IMR-90 (cell line): ENCODE measurements around the gene IGF1R. TPM values are rescaled to one million over a fixed set of nuclear protein-coding genes. Genes with fewer than 3 reads are reported as not detected.

Experiments
- ATAC-seq: fragments of 200-7000 bp; cut with Tn5 transposase; 2 replicates; pipeline ENCODE4 v1.9.1; 2020; ENCODE audit warnings: low read depth, mild to moderate bottlenecking, moderate library complexity
- BruUV-seq: library from RNA; stranded (reverse); fragments of 400-500 nt; replicated peaks from 2 replicates; lab custom pipeline; 2021; lab: Mats Ljungman, UMichigan
- CTCF ChIA-PET: fragments of 300-600 bp; formaldehyde crosslinking; extraction: SDS; loops from one replicate; lab custom pipeline; 2021; ENCODE audit warnings: antibody characterized with exemption; lab: Yijun Ruan, JAX
- POLR2A ChIA-PET: fragments of 300-600 bp; sonication (Branson Sonifier 250); formaldehyde crosslinking; loops from one replicate; lab custom pipeline; 2022; ENCODE audit warnings: antibody characterized with exemption; ENCODE audit not compliant: unreplicated experiment; lab: Charles Lee
- DNase-seq: peaks from one replicate; pipeline ENCODE4 v3.0.0; 2013
- H2AFZ ChIP-seq: replicated peaks from 2 replicates; pipeline ENCODE3; 2013; ENCODE audit warnings: low read length, mild to moderate bottlenecking; ENCODE audit not compliant: poor library complexity
- H2AK5ac ChIP-seq: 2 replicates; pipeline ENCODE4 v1.6.1; 2013; ENCODE audit warnings: low read depth, low read length, inconsistent platforms
- H2AK9ac ChIP-seq: replicated peaks from 2 replicates; pipeline ENCODE3; 2013; ENCODE audit warnings: mild to moderate bottlenecking, low read depth, low read length, moderate library complexity; ENCODE audit not compliant: poor library complexity
- H2BK120ac ChIP-seq: 2 replicates; pipeline ENCODE4 v1.6.1; 2013; ENCODE audit warnings: low read depth, low read length, inconsistent platforms
- H2BK15ac ChIP-seq: 3 replicates; pipeline ENCODE4 v1.6.1; 2013; ENCODE audit warnings: low read depth, low read length, inconsistent platforms
- H2BK20ac ChIP-seq: 2 replicates; pipeline ENCODE4 v1.6.1; 2013; ENCODE audit warnings: low read depth, mild to moderate bottlenecking, inconsistent platforms, low read length, moderate library complexity
- H2BK5ac ChIP-seq: 2 replicates; pipeline ENCODE4 v1.6.1; 2013; ENCODE audit warnings: mild to moderate bottlenecking, low read depth, low read length, inconsistent platforms; ENCODE audit not compliant: poor library complexity, severe bottlenecking
- H3K14ac ChIP-seq: replicated peaks from 2 replicates; pipeline ENCODE4 v1.6.1; 2013; ENCODE audit warnings: low read depth, low read length, inconsistent platforms
- H3K18ac ChIP-seq: 2 replicates; pipeline ENCODE4 v1.6.1; 2013; ENCODE audit warnings: low read depth, low read length, control low read depth
- H3K23ac ChIP-seq: 2 replicates; pipeline ENCODE4 v1.6.1; 2013; ENCODE audit warnings: low read depth, low read length, inconsistent platforms
- H3K27ac ChIP-seq: 2 replicates; pipeline ENCODE4 v1.5.1; 2013; ENCODE audit warnings: mild to moderate bottlenecking, control low read depth, low read length; ENCODE audit not compliant: insufficient read depth
- H3K27me3 ChIP-seq: 2 replicates; pipeline ENCODE4 v1.6.1; 2013; ENCODE audit warnings: low read length; ENCODE audit not compliant: control insufficient read depth, insufficient read depth
- H3K36me3 ChIP-seq: 2 replicates; pipeline ENCODE4 v1.6.1; 2013; ENCODE audit warnings: low read length, mixed read lengths; ENCODE audit not compliant: control insufficient read depth, insufficient read depth
- H3K4ac ChIP-seq: 2 replicates; pipeline ENCODE4 v1.6.1; 2013; ENCODE audit warnings: low read depth, low read length, inconsistent platforms
- H3K4me1 ChIP-seq: 2 replicates; pipeline ENCODE4 v1.6.1; 2013; ENCODE audit warnings: low read length, mixed read lengths; ENCODE audit not compliant: control insufficient read depth, insufficient read depth
- H3K4me2 ChIP-seq: 2 replicates; pipeline ENCODE4 v1.6.1; 2013; ENCODE audit warnings: low read depth, mild to moderate bottlenecking, control low read depth, low read length, moderate library complexity
- H3K4me3 ChIP-seq: 2 replicates; pipeline ENCODE4 v1.5.1; 2013; ENCODE audit warnings: low read depth, mild to moderate bottlenecking, control low read depth, low read length, moderate library complexity; ENCODE audit not compliant: insufficient read depth
- H3K56ac ChIP-seq: 2 replicates; pipeline ENCODE4 v1.6.1; 2013; ENCODE audit warnings: low read length, inconsistent platforms; ENCODE audit not compliant: insufficient read depth; ENCODE audit errors: extremely low read depth
- H3K79me1 ChIP-seq, 2 experiments: 2 replicates each; pipeline ENCODE4 v1.6.1; 2013; ENCODE audit warnings: low read length in 2 of 2, inconsistent platforms in 1 of 2, low read depth in 1 of 2
- H3K9ac ChIP-seq: 2 replicates; pipeline ENCODE4 v1.6.1; 2013; ENCODE audit warnings: low read depth, low read length, control low read depth
- H3K9me1 ChIP-seq: 2 replicates; pipeline ENCODE4 v1.6.1; 2013; ENCODE audit warnings: low read length, inconsistent platforms; ENCODE audit not compliant: insufficient read depth
- H3K9me3 ChIP-seq: 2 replicates; pipeline ENCODE4 v1.6.1; 2013; ENCODE audit warnings: low read length; ENCODE audit not compliant: control insufficient read depth, insufficient read depth
- H4K20me1 ChIP-seq: 2 replicates; pipeline ENCODE4 v1.6.1; 2013; ENCODE audit warnings: low read length, inconsistent platforms; ENCODE audit not compliant: insufficient read depth
- H4K5ac ChIP-seq: 2 replicates; pipeline ENCODE4 v1.6.1; 2013; ENCODE audit warnings: mild to moderate bottlenecking, low read depth, low read length, control low read depth
- H4K8ac ChIP-seq, 2 experiments: 2 replicates each; pipeline ENCODE4 v1.6.1; 2013; ENCODE audit warnings: low read depth in 2 of 2, low read length in 2 of 2, control low read depth in 1 of 2, inconsistent platforms in 1 of 2
- H4K91ac ChIP-seq: 2 replicates; pipeline ENCODE4 v1.6.1; 2013; ENCODE audit warnings: low read depth, low read length, inconsistent platforms; ENCODE audit not compliant: insufficient read depth
- BHLHE40 ChIP-seq: fragments of 150-350 bp; IDR thresholded peaks from 2 replicates; pipeline ENCODE4 v1.6.1; 2016; ENCODE audit warnings: mild to moderate bottlenecking, low read depth, low read length
- ELK1 ChIP-seq: fragments of 150-350 bp; IDR thresholded peaks from 2 replicates; pipeline ENCODE4 v1.6.1; 2016; ENCODE audit warnings: low read depth, mild to moderate bottlenecking, low read length, moderate library complexity, borderline replicate concordance
- FOS ChIP-seq: fragments of 150-350 bp; IDR thresholded peaks from 2 replicates; pipeline ENCODE4 v1.6.1; 2016; ENCODE audit warnings: low read depth, low read length
- MXI1 ChIP-seq: IDR thresholded peaks from 2 replicates; pipeline ENCODE4 v1.6.1; 2012; ENCODE audit warnings: low read depth, mild to moderate bottlenecking, low read length, moderate library complexity, borderline replicate concordance
- POLR2A ChIP-seq: IDR thresholded peaks from 2 replicates; pipeline ENCODE4 v1.6.1; 2012; ENCODE audit warnings: mild to moderate bottlenecking, low read depth, low read length
- RFX5 ChIP-seq: IDR thresholded peaks from 2 replicates; pipeline ENCODE4 v1.8.0; 2012; ENCODE audit warnings: low read depth, mild to moderate bottlenecking, low read length, moderate library complexity
- SMC3 ChIP-seq: fragments of 150-350 bp; IDR thresholded peaks from 2 replicates; pipeline ENCODE4 v1.6.1; 2016; ENCODE audit warnings: low read depth, mild to moderate bottlenecking, antibody characterized with exemption, low read length, moderate library complexity
- WGBS, 2 experiments: methylation state at CpG; one replicate each; pipeline versions ENCODE4 v1.1.5 to v1.1.7; 2013; ENCODE audit warnings: missing lambda C conversion rate in 2 of 2; ENCODE audit not compliant: insufficient read length in 1 of 2; ENCODE audit errors: extremely low coverage in 2 of 2; 5-methylcytosine and 5-hydroxymethylcytosine counted together
- dilution Hi-C: fragments of 300-500 bp; cut with HindIII; formaldehyde crosslinking; loops from one replicate; pipeline ENCODE4 v1.14.3; 2018; ENCODE audit warnings: low sequenced_read_pairs; ENCODE audit not compliant: unreplicated experiment
- in situ Hi-C: fragments of 300-500 bp; cut with MboI; formaldehyde crosslinking; loops from 3 replicates; pipeline ENCODE4 v1.14.3; 2019; ENCODE audit warnings: low sequenced_read_pairs, inconsistent platforms, mixed read lengths
- intact Hi-C: fragments of 100-400 bp; cut with micrococcal nuclease; formaldehyde crosslinking; loops from 2 replicates; pipeline ENCODE4 v1.10.0; 2022
- polyA plus RNA-seq, 3 experiments: library from polyadenylated mRNA; depleted of rRNA; stranded (reverse); fragments of >200 nt; gene quantifications; 2 replicates each; pipeline ENCODE4 v1.2.3, GENCODE V29; 2012; ENCODE audit warnings: low replicate concordance in 1 of 3
- total RNA-seq: library from RNA; depleted of rRNA; stranded (reverse); fragments of >200 nt; gene quantifications from 2 replicates; pipeline ENCODE4 v1.2.3, GENCODE V29; 2012
- TF ChIP-seq, protein P1 (sequence below): conservative IDR thresholded peaks from 2 replicates; pipeline ENCODE4 v1.5.1; 2012; ENCODE audit warnings: mild to moderate bottlenecking, low read depth, low read length, improper control_type of control experiment

IGF1R gene
- total and polyA plus RNA-seq, 2 of the 4 experiments (the other 2 are of a cell fraction) = 24.0 to 24.9 TPM

GRCh38 chr15:98770984-98771383 is 122.6 kb downstream of the IGF1R start:
- Histone ChIP-seq H2AK9ac (no peak overlapping the region), H3K4me3 (no peak overlapping the region), H2BK120ac (no peak overlapping the region), H3K23ac (no peak overlapping the region), H3K9me3 (no peaks in the 10 kb centered on the region), H2AFZ (no peak overlapping the region), H2BK15ac (no peak overlapping the region), H3K14ac (no peak overlapping the region), H3K36me3 (no peaks in the 10 kb centered on the region), H3K27me3 (no peaks in the 10 kb centered on the region), H4K5ac (no peak overlapping the region), H3K4me2 (no peak overlapping the region), H3K18ac (no peak overlapping the region), H2BK20ac (no peak overlapping the region), H3K27ac (no peak overlapping the region), H3K4me1 (peaks cover 19% of the 10 kb centered on the region), H3K79me1 (peaks cover 42 to 88% of the 10 kb centered on the region in 2 experiments), H2AK5ac (no peak overlapping the region), H2BK5ac (no peak overlapping the region), H3K9ac (no peak overlapping the region), H4K8ac (no peak overlapping the region), H3K9me1 (peaks cover 25% of the 10 kb centered on the region), H4K91ac (no peak overlapping the region), H3K4ac (no peak overlapping the region), H3K56ac (no peak overlapping the region), H4K20me1 (peaks cover 80% of the 10 kb centered on the region)
- WGBS, 2 experiments = no CpG with 5 or more reads among the region's 3 CpGs
- in situ Hi-C loops = no loop called here
- intact Hi-C loops = loop anchor here (10.0 kb wide), 1 partner anchor 326 kb away; no protein-coding TSS in a partner anchor
- BruUV-seq = no TSS peak
- dilution Hi-C loops = no loop called here
- POLR2A ChIA-PET = no interaction called here
- CTCF ChIA-PET = interaction anchor here (0.7 to 1.1 kb wide), 2 partner anchors 111 to 245 kb away, joined by 4 to 6 read pairs; no protein-coding TSS in a partner anchor
- ATAC-seq (no peak), DNase-seq (no peak)
- no peak for TF ChIP-seq BHLHE40
- TF ChIP-seq, protein P1, sequence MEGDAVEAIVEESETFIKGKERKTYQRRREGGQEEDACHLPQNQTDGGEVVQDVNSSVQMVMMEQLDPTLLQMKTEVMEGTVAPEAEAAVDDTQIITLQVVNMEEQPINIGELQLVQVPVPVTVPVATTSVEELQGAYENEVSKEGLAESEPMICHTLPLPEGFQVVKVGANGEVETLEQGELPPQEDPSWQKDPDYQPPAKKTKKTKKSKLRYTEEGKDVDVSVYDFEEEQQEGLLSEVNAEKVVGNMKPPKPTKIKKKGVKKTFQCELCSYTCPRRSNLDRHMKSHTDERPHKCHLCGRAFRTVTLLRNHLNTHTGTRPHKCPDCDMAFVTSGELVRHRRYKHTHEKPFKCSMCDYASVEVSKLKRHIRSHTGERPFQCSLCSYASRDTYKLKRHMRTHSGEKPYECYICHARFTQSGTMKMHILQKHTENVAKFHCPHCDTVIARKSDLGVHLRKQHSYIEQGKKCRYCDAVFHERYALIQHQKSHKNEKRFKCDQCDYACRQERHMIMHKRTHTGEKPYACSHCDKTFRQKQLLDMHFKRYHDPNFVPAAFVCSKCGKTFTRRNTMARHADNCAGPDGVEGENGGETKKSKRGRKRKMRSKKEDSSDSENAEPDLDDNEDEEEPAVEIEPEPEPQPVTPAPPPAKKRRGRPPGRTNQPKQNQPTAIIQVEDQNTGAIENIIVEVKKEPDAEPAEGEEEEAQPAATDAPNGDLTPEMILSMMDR = no peak
- TF ChIP-seq SMC3 = no peak
- no peak for TF ChIP-seq ELK1
- TF ChIP-seq FOS = no peak
- TF ChIP-seq MXI1 = no peak
- TF ChIP-seq RFX5 = no peak
- TF ChIP-seq POLR2A = no peak
